ENCODE results near the gene NNAT. TPM values are rescaled to one million over a fixed set of nuclear protein-coding genes. Genes with fewer than 3 reads are reported as not detected.

Gene NNAT
- polyA plus RNA-seq, 1 donor from 2014 or later: 996 TPM

DNA sequence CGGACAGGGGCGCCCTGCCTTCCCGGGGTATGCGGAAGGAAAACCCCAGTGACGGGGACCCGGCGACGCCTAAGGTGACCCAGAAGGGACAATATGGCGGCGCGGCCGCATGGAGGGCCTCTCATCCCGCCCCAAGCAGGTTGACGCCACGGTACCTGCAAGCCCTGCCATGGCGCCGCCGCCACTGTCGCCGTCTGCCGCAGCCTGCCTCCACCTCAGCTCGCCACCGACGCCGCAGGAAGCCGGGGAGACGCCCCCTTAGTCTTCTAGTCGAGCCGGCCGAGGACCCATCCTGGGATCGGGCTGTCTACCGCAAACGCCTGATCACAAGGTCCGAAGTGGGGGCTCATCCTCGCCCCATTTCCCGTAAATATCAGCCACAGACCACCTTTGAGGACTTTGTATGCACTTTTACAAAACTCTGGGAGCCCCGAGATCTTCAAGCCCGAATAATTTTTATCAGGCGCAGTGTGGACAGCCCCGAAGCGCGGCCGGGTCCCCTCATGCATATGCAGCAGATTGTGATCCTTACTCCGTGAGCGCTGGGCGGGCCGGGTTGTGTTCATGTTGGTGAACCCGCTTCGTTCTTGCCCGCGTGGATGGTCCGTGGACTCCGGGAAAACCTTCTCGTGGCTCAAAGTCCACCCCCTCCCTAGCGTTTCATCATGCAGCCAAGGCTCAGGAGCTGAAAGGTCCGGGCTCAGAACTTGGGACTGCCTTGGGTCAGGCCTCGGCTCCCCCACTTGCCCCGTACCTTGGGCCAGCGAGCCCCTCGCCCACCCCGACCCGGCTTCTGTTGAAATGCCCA, 6.8 kb downstream of the NNAT start, which contains the start of gene BLCAP:
Gene BLCAP (minus strand): TSS at position 239 of the 808 bp plus-strand sequence. CDS start 8,702 bp downstream, outside the sequence.
- Histone ChIP-seq H3K9ac (ENCODE audit: low read length) (peak within 1 kb of the TSS; percentile 93), H3K36me3 (ENCODE audit: insufficient read depth, low read length) (no peaks in the 10 kb centered on the region), H3F3A (ENCODE audit: insufficient read depth, low read length, poor library complexity, severe bottlenecking) (no peaks in the 10 kb centered on the region), H4K20me1 (ENCODE audit: insufficient read depth) (peaks cover 3% of the 10 kb centered on the region), H3K27ac (ENCODE audit: low read length) (peak within 1 kb of the TSS; percentile 87), H3K9me3 (ENCODE audit: low read length) (no peaks in the 10 kb centered on the region), H3K79me2 (replicated peaks; ENCODE audit: insufficient read depth, low read length) (peaks cover 48% of the 10 kb centered on the region), H3K27me3 (ENCODE audit: insufficient read depth, low read depth, low read length) (no peaks in the 10 kb centered on the region), H3K9me2 (ENCODE audit: insufficient read depth, low read length) (no peaks in the 10 kb centered on the region), H3K4me3 (ENCODE audit: low read length) (peak within 1 kb of the TSS; percentile 85), H3K4me2 (ENCODE audit: low read length) (peak within 1 kb of the TSS; percentile 87), H2AFZ (ENCODE audit: low read depth, low read length) (peak within 1 kb of the TSS; percentile 57)
- TF ChIP-seq TAF1 (IDR thresholded peaks at IDR 0.05; ENCODE audit: low read depth) (peak; percentile 94), RAD21 (conservative IDR thresholded peaks at IDR 0.05) (peak; percentile 65), POLR2AphosphoS5 (IDR thresholded peaks at IDR 0.05) (peak; percentile 91), EZH2 (IDR thresholded peaks at IDR 0.05; ENCODE audit: borderline replicate concordance, insufficient read depth, low read length, poor library complexity, severe bottlenecking) (no peak), MXI1 (conservative IDR thresholded peaks at IDR 0.05; ENCODE audit: poor library complexity, severe bottlenecking) (peak; percentile 90), EP300 (conservative IDR thresholded peaks at IDR 0.05; ENCODE audit: poor library complexity, severe bottlenecking) (peak; percentile 72), SMC3 (conservative IDR thresholded peaks at IDR 0.05; ENCODE audit: poor library complexity) (peak; percentile 74)
- TF ChIP-seq, protein P1, sequence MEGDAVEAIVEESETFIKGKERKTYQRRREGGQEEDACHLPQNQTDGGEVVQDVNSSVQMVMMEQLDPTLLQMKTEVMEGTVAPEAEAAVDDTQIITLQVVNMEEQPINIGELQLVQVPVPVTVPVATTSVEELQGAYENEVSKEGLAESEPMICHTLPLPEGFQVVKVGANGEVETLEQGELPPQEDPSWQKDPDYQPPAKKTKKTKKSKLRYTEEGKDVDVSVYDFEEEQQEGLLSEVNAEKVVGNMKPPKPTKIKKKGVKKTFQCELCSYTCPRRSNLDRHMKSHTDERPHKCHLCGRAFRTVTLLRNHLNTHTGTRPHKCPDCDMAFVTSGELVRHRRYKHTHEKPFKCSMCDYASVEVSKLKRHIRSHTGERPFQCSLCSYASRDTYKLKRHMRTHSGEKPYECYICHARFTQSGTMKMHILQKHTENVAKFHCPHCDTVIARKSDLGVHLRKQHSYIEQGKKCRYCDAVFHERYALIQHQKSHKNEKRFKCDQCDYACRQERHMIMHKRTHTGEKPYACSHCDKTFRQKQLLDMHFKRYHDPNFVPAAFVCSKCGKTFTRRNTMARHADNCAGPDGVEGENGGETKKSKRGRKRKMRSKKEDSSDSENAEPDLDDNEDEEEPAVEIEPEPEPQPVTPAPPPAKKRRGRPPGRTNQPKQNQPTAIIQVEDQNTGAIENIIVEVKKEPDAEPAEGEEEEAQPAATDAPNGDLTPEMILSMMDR (IDR thresholded peaks at IDR 0.05; ENCODE audit: poor library complexity, severe bottlenecking): peak; percentile 39
- TF ChIP-seq, protein P2, sequence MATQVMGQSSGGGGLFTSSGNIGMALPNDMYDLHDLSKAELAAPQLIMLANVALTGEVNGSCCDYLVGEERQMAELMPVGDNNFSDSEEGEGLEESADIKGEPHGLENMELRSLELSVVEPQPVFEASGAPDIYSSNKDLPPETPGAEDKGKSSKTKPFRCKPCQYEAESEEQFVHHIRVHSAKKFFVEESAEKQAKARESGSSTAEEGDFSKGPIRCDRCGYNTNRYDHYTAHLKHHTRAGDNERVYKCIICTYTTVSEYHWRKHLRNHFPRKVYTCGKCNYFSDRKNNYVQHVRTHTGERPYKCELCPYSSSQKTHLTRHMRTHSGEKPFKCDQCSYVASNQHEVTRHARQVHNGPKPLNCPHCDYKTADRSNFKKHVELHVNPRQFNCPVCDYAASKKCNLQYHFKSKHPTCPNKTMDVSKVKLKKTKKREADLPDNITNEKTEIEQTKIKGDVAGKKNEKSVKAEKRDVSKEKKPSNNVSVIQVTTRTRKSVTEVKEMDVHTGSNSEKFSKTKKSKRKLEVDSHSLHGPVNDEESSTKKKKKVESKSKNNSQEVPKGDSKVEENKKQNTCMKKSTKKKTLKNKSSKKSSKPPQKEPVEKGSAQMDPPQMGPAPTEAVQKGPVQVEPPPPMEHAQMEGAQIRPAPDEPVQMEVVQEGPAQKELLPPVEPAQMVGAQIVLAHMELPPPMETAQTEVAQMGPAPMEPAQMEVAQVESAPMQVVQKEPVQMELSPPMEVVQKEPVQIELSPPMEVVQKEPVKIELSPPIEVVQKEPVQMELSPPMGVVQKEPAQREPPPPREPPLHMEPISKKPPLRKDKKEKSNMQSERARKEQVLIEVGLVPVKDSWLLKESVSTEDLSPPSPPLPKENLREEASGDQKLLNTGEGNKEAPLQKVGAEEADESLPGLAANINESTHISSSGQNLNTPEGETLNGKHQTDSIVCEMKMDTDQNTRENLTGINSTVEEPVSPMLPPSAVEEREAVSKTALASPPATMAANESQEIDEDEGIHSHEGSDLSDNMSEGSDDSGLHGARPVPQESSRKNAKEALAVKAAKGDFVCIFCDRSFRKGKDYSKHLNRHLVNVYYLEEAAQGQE (IDR thresholded peaks at IDR 0.05; ENCODE audit: borderline replicate concordance): peak; percentile 86

DNA sequence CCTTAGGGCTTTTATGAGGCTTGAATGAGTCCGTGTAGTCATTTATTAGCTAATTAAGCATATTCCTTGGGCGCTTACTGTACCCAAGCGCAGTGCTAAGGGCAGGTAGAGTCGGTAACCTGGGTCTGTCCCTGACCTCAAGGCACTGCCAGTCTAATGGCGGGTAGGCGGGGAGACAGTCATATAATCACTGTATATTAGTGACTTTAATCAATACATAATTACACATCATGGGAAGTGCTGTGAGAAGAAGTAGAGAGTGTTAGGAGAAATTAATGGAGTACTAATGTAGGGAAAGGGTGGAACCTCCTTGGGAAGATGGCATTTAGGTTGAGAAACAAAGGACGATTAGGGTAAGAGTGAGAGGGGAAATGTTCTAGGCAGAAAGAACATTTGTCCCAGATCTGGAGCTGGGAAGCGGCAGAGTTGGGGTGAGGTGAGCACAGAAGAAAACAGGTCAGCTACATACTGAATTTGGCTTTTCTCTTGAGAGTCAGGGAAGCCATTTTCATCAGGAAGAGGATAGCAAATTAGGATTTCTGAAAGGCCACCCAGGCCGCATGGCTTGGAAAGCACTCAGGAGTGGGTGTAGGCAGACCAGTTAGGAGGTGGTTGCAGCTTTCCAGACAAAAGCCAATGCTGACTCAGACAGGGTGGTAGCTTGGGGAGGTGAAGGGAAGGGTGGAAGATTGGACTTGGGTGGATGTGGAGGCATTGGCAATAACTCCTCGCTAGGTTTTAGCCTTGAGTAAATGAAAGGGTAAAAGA, 7.6 kb downstream of the NNAT start:
- no peaks in the 10 kb centered on the region for H3K9me3 ChIP-seq (ENCODE audit: low read length)
- H4K20me1 ChIP-seq (ENCODE audit: insufficient read depth): no peaks in the 10 kb centered on the region
- no peaks in the 10 kb centered on the region for H3K36me3 ChIP-seq (ENCODE audit: insufficient read depth, low read length)
- H3K9me2 ChIP-seq (ENCODE audit: insufficient read depth, low read length): no peaks in the 10 kb centered on the region
- TF ChIP-seq, protein P1 (IDR thresholded peaks at IDR 0.05; ENCODE audit: poor library complexity, severe bottlenecking): no peak
- TF ChIP-seq MXI1 (conservative IDR thresholded peaks at IDR 0.05; ENCODE audit: poor library complexity, severe bottlenecking): no peak
- TF ChIP-seq, protein P2 (IDR thresholded peaks at IDR 0.05; ENCODE audit: borderline replicate concordance): no peak
- no peak for TF ChIP-seq EP300 (conservative IDR thresholded peaks at IDR 0.05; ENCODE audit: poor library complexity, severe bottlenecking)
- no peak for TF ChIP-seq TAF1 (IDR thresholded peaks at IDR 0.05; ENCODE audit: low read depth)
- no peak for TF ChIP-seq RAD21 (conservative IDR thresholded peaks at IDR 0.05)
- TF ChIP-seq EZH2 (IDR thresholded peaks at IDR 0.05; ENCODE audit: borderline replicate concordance, insufficient read depth, low read length, poor library complexity, severe bottlenecking): no peak
- TF ChIP-seq SMC3 (conservative IDR thresholded peaks at IDR 0.05; ENCODE audit: poor library complexity): no peak
- peak overlapping the region; percentile 82 for H3K4me2 ChIP-seq (ENCODE audit: low read length)
- H3F3A ChIP-seq (ENCODE audit: insufficient read depth, low read length, poor library complexity, severe bottlenecking): no peaks in the 10 kb centered on the region
- peaks cover 40% of the 10 kb centered on the region for H3K79me2 ChIP-seq (replicated peaks; ENCODE audit: insufficient read depth, low read length)
- no peaks in the 10 kb centered on the region for H3K27me3 ChIP-seq (ENCODE audit: insufficient read depth, low read depth, low read length)
- H3K4me3 ChIP-seq (ENCODE audit: low read length): peak overlapping the region; percentile 85
- H3K9ac ChIP-seq (ENCODE audit: low read length): peak overlapping the region; percentile 93
- H2AFZ ChIP-seq (ENCODE audit: low read depth, low read length): peak overlapping the region; percentile 57
- peak overlapping the region; percentile 87 for H3K27ac ChIP-seq (ENCODE audit: low read length)

All from neural cell (in vitro differentiated cells).